Nephron (organoid): Measurements from ENCODE around the gene HOXB4.

Experiments used
- H3K27ac Mint-ChIP-seq, 3 experiments: 2 replicates each; pipeline ENCODE4 v1.8.0; 2020; ENCODE audit warnings: mixed read lengths in 3 of 3, mild to moderate bottlenecking in 2 of 3, moderate library complexity in 1 of 3
- H3K27me3 Mint-ChIP-seq: 2 replicates; pipeline ENCODE4 v1.8.0; 2021; ENCODE audit warnings: low read depth, mild to moderate bottlenecking, moderate library complexity, mixed read lengths
- H3K36me3 Mint-ChIP-seq: 2 replicates; pipeline ENCODE4 v1.8.0; 2020; ENCODE audit warnings: low read depth, mixed read lengths
- H3K4me1 Mint-ChIP-seq: 2 replicates; pipeline ENCODE4 v1.8.0; 2020; ENCODE audit warnings: mixed read lengths
- H3K4me3 Mint-ChIP-seq, 3 experiments: 2 replicates each; pipeline ENCODE4 v1.8.0; 2020; ENCODE audit warnings: mild to moderate bottlenecking in 3 of 3, mixed read lengths in 3 of 3, moderate library complexity in 2 of 3
- H3K9me3 Mint-ChIP-seq: 2 replicates; pipeline ENCODE4 v1.8.0; 2020; ENCODE audit warnings: mixed read lengths
- TF ChIP-seq, protein P1 (sequence below), 3 experiments: fragments of 200-600 bp; sonication (generic); IDR thresholded peaks; one replicate each; pipeline ENCODE4 v1.5.0; 2021; ENCODE audit warnings: antibody characterized with exemption in 3 of 3; ENCODE audit not compliant: unreplicated experiment in 3 of 3

The HOXB4 gene

DNA sequence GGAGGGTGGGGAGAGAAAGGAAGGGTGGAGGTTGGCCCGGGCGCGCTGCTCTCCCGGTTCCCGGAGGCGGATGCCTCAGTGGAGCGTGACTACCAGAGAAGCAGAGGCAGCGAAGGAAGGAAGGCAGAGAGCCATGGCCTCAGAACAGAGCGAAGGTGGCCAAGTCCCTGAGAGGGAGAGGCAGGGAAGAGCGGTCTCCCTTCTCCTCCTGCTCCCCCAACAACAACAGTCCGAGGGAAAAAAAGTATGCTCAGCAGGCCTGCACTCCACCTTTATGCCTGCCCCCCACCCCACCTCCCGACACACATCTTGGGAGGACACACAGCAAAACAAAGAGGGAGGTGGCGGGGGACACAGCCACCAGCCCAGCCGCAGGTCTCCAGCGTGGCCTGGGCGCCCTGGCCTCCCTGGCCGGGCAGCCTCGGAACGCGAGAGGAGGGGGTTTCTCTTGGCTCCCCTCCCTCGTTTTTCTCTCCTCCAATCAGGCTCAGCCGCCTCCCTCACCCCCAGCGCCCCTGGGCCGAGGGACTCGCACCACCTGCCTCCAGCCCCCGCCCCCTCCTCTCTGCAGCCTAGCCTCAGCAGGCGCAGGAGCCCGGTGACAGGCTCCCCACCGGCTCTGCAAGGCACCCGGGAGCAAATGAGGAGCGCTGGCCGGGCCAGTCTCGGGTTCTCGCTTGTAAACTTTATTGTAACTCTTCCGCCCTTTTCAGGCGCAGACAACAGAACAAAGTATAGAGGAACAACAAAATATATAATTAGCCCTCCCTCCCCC, 33.7 kb upstream of the HOXB4 start:
- peaks cover 78% of the 10 kb centered on the region for H3K27me3 Mint-ChIP-seq
- no peaks in the 10 kb centered on the region for H3K9me3 Mint-ChIP-seq
- peaks cover 12% of the 10 kb centered on the region for H3K36me3 Mint-ChIP-seq
- TF ChIP-seq, protein P1, sequence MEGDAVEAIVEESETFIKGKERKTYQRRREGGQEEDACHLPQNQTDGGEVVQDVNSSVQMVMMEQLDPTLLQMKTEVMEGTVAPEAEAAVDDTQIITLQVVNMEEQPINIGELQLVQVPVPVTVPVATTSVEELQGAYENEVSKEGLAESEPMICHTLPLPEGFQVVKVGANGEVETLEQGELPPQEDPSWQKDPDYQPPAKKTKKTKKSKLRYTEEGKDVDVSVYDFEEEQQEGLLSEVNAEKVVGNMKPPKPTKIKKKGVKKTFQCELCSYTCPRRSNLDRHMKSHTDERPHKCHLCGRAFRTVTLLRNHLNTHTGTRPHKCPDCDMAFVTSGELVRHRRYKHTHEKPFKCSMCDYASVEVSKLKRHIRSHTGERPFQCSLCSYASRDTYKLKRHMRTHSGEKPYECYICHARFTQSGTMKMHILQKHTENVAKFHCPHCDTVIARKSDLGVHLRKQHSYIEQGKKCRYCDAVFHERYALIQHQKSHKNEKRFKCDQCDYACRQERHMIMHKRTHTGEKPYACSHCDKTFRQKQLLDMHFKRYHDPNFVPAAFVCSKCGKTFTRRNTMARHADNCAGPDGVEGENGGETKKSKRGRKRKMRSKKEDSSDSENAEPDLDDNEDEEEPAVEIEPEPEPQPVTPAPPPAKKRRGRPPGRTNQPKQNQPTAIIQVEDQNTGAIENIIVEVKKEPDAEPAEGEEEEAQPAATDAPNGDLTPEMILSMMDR (IDR thresholded peaks at IDR 0.05; ENCODE audit: unreplicated experiment in 3 of 3), result no peak
- peaks cover 52% of the 10 kb centered on the region for H3K4me1 Mint-ChIP-seq
- H3K4me3 Mint-ChIP-seq, result peak overlapping the region; percentile 94 to 98 (median 94)
- H3K27ac Mint-ChIP-seq, result peak overlapping the region in 2 of 3 experiments; percentile 98 to 99

- peaks cover 54% of the 10 kb centered on the region for H3K4me1 Mint-ChIP-seq
- TF ChIP-seq, protein P1 (IDR thresholded peaks at IDR 0.05; ENCODE audit: unreplicated experiment in 3 of 3), result no peak
- H3K4me3 Mint-ChIP-seq, result peak overlapping the region; percentile 94 to 98 (median 94)
- H3K27ac Mint-ChIP-seq, result peak overlapping the region in 2 of 3 experiments; percentile 98 to 99
- H3K36me3 Mint-ChIP-seq, result peaks cover 12% of the 10 kb centered on the region
- H3K9me3 Mint-ChIP-seq, result no peaks in the 10 kb centered on the region
- H3K27me3 Mint-ChIP-seq, result peaks cover 77% of the 10 kb centered on the region
Measured at GRCh38 chr17:48611213-48611612, 33.1 kb upstream of the HOXB4 start.

DNA sequence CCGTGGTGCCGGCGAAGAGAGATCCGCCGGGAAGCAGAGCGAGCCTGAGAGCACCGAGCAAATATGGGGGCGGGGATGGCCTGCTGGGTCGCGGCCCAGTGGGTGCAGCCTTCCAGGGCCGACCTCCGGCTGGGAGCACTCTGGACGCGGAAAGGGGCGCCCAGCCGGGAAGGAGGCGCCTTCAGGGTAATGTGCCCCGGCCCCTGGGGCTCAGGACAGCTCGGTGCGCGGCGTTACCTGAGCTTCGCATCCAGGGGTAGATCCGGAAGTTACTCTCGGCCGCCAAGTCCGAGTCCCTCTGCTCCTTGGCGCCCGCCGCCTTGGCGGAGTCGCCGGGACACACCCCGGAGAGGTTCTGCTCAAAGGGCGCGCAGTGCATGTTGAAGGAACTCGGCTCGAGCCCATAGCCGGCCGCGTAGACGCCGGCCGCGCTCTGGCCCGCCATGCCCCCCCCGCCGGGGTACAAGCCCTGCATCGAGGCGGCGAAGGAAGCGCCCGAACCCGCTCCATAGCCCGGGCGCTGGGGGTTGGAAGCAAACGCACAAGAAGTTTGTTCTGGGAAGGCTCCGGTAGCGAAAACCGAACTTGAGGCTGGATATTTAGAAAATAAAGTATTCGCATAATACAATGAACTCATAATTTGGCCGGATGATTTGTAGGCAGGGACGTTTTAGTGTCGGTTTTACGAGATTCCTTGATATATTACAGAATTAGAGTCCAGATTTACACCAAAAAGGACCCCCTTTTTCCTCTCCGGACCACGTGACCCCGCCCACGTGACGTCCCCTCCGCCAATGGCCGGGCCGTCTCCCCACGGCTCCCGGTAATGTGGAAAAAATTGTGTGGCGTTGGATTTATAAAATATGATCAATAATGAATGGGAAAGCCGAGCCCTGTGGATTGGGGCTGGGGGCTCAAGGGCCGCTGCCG, 32.4 kb upstream of the HOXB4 start, which contains the start of gene HOXB7:
HOXB7 (minus strand) TSS at position 736 of the 930 bp plus-strand sequence; CDS start at position 637, 99 bp downstream.
- TF ChIP-seq, protein P1 (IDR thresholded peaks at IDR 0.05; ENCODE audit: unreplicated experiment in 3 of 3), result no peak
- Mint-ChIP-seq H3K4me3 (peak within 1 kb of the TSS; percentile 94 to 98 (median 94)), H3K27ac (peak within 1 kb of the TSS in 2 of 3 experiments; percentile 98 to 99), H3K27me3 (peaks cover 75% of the 10 kb centered on the region), H3K4me1 (peaks cover 52% of the 10 kb centered on the region), H3K36me3 (peaks cover 12% of the 10 kb centered on the region), H3K9me3 (no peaks in the 10 kb centered on the region)

DNA sequence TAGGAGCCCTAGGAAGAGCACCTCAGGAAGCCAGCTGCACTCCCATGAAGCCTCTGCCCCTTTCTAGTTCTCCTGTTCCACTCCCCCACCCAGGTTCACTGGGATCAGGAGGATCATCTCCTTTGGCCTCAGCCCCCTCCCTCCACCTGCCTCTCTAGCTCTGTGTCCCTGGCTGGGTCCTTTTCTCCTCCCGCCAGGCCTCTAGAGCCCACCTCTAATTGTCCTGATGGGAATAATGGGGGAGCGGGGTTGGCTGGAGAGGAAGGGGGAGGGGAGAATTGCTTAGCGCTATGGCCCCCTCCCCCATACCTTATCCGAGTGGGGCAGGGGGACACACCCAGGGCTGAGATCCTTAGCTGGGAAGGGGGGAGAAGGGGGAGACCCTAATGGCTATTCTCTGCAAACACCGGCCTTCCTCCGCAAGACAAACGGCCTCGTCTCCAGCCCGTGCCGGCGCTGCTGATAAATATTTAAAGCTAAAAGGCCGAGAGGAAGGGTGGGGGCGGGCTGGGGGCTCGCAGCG, 31.7 kb upstream of the HOXB4 start:
- TF ChIP-seq, protein P1 (IDR thresholded peaks at IDR 0.05; ENCODE audit: unreplicated experiment in 3 of 3), result no peak
- Mint-ChIP-seq H3K4me3 (peak overlapping the region; percentile 94 to 98 (median 94)), H3K4me1 (peaks cover 46% of the 10 kb centered on the region), H3K27me3 (peaks cover 68% of the 10 kb centered on the region), H3K27ac (peak overlapping the region in 2 of 3 experiments; percentile 98 to 99), H3K9me3 (no peaks in the 10 kb centered on the region), H3K36me3 (peaks cover 12% of the 10 kb centered on the region)

DNA sequence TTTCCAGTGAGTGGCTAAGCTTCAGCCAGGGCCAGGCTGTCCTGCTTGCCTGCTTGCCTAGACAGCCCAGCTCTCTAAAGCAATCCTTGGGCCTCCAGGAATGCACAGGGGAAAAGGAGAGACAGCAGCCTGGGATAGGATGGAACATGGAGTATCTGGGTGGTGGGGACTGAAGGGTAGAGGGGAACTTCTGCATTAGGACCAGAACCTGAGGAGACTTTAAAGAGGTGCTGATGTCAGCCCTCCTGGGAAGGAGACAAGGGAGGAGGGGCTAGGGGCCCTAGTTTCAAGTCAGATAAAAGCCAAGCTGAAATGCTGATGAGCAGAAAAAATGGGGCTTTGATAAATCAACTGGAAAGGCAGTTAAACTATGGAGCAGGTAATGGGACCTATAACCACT, 30.9 kb upstream of the HOXB4 start:
- H3K36me3 Mint-ChIP-seq, result peaks cover 12% of the 10 kb centered on the region
- H3K27ac Mint-ChIP-seq, result peak overlapping the region in 2 of 3 experiments; percentile 98 to 99
- H3K4me1 Mint-ChIP-seq, result peaks cover 45% of the 10 kb centered on the region
- peak overlapping the region; percentile 94 to 98 (median 94) for H3K4me3 Mint-ChIP-seq
- TF ChIP-seq, protein P1 (IDR thresholded peaks at IDR 0.05; ENCODE audit: unreplicated experiment in 3 of 3), result no peak
- H3K27me3 Mint-ChIP-seq, result peaks cover 60% of the 10 kb centered on the region
- H3K9me3 Mint-ChIP-seq, result no peaks in the 10 kb centered on the region
